A673 (cell line): ENCODE data around the gene EIF1AD. TPM values are rescaled to one million over a fixed set of nuclear protein-coding genes. Genes with fewer than 3 reads are reported as not detected.

Experiments
- BruUV-seq: library from RNA; stranded (reverse); fragments of 400-500 nt; replicated peaks from 2 replicates; lab custom pipeline; 2021; lab: Mats Ljungman, UMichigan
- CTCF ChIA-PET: fragments of 300-600 bp; sonication (Branson Sonifier 250); formaldehyde crosslinking; loops from one replicate; lab custom pipeline; 2022; ENCODE audit warnings: antibody characterized with exemption; lab: Charles Lee
- POLR2A ChIA-PET: fragments of 300-600 bp; sonication (Branson Sonifier 250); formaldehyde crosslinking; loops from one replicate; lab custom pipeline; 2022; ENCODE audit warnings: antibody characterized with exemption; ENCODE audit not compliant: low non-redundant PET; lab: Charles Lee
- DNase-seq: peaks from one replicate; pipeline ENCODE4 v3.0.0-alpha.2; 2015; ENCODE audit warnings: low spot score
- H3K27ac ChIP-seq: fragments of 200-600 bp; sonication (generic); 2 replicates; pipeline ENCODE4 v1.5.1; 2016; ENCODE audit warnings: mixed run types, low read depth, mild to moderate bottlenecking, mixed read lengths, antibody characterized with exemption, low read length; ENCODE audit not compliant: poor library complexity, severe bottlenecking
- H3K27me3 ChIP-seq: fragments of 200-600 bp; sonication (generic); replicated peaks from 2 replicates; pipeline ENCODE4 v1.6.1; 2017; ENCODE audit warnings: mixed run types, low read depth, mild to moderate bottlenecking, mixed read lengths, antibody characterized with exemption, low read length; ENCODE audit not compliant: insufficient read depth, poor library complexity
- H3K36me3 ChIP-seq: fragments of 200-600 bp; sonication (generic); 2 replicates; pipeline ENCODE4 v1.6.1; 2016; ENCODE audit warnings: mixed run types, mild to moderate bottlenecking, mixed read lengths, antibody characterized with exemption, low read length; ENCODE audit not compliant: insufficient read depth, poor library complexity, severe bottlenecking
- H3K4me1 ChIP-seq: fragments of 200-600 bp; sonication (generic); 2 replicates; pipeline ENCODE4 v1.6.1; 2017; ENCODE audit warnings: mixed run types, mild to moderate bottlenecking, mixed read lengths, antibody characterized with exemption, low read length; ENCODE audit not compliant: insufficient read depth, poor library complexity, severe bottlenecking
- H3K4me3 ChIP-seq: fragments of 200-600 bp; sonication (generic); 2 replicates; pipeline ENCODE4 v1.5.1; 2016; ENCODE audit warnings: low read depth, mixed run types, mild to moderate bottlenecking, mixed read lengths, low read length; ENCODE audit not compliant: poor library complexity, severe bottlenecking
- H3K9me3 ChIP-seq: fragments of 200-600 bp; sonication (generic); 2 replicates; pipeline ENCODE4 v1.6.1; 2016; ENCODE audit warnings: mixed run types, low read depth, mild to moderate bottlenecking, mixed read lengths, antibody characterized with exemption, low read length; ENCODE audit not compliant: poor library complexity, severe bottlenecking
- EZH2 ChIP-seq: fragments of 200-600 bp; sonication (generic); IDR thresholded peaks from 2 replicates; pipeline ENCODE4 v1.6.1; 2017; ENCODE audit warnings: borderline replicate concordance, low read depth, mild to moderate bottlenecking, mixed read lengths, antibody characterized with exemption, low read length; ENCODE audit not compliant: poor library complexity, severe bottlenecking
- intact Hi-C: fragments of 100-400 bp; cut with micrococcal nuclease; formaldehyde crosslinking; loops from one replicate; pipeline ENCODE4 v1.10.0; 2022; ENCODE audit not compliant: unreplicated experiment
- total RNA-seq: library from RNA; stranded (reverse); gene quantifications from 2 replicates; pipeline ENCODE4 v1.2.3, GENCODE V29; 2021
- TF ChIP-seq, protein P1 (sequence below): fragments of 300-800, 200-600 bp; sonication (generic); conservative IDR thresholded peaks from 2 replicates; pipeline ENCODE4 v1.5.1; 2017; ENCODE audit warnings: low read depth, mild to moderate bottlenecking, antibody characterized with exemption, low read length, moderate library complexity, mixed read lengths

EIF1AD gene
- total RNA-seq, 1 experiment from 2014 or later: 86.2 TPM

DNA sequence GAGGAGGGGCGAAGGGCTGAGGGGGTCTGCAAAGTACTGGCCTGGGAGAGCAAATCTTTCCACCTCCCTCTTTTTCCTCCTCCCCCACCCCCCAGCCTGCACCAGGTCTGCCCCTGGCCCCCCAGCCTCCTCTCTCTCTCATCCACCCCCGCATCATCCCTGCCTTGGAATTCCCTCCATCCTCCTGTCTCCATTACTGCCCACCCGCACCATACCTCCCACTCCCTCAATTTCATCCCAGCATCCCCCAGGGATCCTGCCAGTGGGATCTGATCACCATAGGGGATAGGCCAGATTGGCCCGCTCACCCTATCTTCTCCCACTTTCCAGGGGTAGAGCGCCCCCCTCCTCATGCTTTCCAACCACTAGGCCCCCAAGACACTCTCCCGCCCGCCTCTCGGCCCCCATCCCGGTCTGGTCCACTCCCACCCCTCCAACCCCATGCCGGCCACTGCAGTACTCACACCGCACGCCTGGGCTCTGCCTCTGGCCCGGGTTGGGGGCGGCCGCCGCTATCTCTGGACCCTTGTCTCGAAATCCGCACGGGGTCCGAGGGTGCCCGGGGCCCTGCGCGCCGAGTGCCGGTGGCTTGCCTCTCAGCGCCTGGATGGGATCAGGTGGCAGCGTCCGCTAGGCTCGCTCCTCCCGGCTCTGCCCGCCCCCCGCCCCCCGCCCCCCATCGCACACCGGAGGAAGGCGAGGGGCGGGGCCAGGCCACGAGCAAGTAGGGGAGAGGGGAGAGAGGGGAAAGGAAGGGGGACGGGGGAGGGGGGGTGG, 46.8 kb upstream of the EIF1AD start, which contains the start of gene GAL3ST3:
GAL3ST3 (minus strand) TSS at position 615 of the 777 bp plus-strand sequence. CDS start 3,746 bp downstream, outside the sequence.
- BruUV-seq: no TSS peak
- CTCF ChIA-PET: interaction anchor here (0.6 kb wide), 1 partner anchor 703 kb away, joined by 4 read pairs; no protein-coding TSS in a partner anchor
- Histone ChIP-seq H3K36me3 (no peaks in the 10 kb centered on the region), H3K4me3 (peak within 1 kb of the TSS; percentile 42), H3K27ac (no peak within 1 kb of the TSS), H3K9me3 (no peaks in the 10 kb centered on the region), H3K4me1 (peaks cover 22% of the 10 kb centered on the region), H3K27me3 (no peaks in the 10 kb centered on the region)
- intact Hi-C loops: no loop called here
- TF ChIP-seq, protein P1, sequence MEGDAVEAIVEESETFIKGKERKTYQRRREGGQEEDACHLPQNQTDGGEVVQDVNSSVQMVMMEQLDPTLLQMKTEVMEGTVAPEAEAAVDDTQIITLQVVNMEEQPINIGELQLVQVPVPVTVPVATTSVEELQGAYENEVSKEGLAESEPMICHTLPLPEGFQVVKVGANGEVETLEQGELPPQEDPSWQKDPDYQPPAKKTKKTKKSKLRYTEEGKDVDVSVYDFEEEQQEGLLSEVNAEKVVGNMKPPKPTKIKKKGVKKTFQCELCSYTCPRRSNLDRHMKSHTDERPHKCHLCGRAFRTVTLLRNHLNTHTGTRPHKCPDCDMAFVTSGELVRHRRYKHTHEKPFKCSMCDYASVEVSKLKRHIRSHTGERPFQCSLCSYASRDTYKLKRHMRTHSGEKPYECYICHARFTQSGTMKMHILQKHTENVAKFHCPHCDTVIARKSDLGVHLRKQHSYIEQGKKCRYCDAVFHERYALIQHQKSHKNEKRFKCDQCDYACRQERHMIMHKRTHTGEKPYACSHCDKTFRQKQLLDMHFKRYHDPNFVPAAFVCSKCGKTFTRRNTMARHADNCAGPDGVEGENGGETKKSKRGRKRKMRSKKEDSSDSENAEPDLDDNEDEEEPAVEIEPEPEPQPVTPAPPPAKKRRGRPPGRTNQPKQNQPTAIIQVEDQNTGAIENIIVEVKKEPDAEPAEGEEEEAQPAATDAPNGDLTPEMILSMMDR: no peak
- TF ChIP-seq EZH2: no peak
- DNase-seq: no peak
- POLR2A ChIA-PET: no interaction called here

DNA sequence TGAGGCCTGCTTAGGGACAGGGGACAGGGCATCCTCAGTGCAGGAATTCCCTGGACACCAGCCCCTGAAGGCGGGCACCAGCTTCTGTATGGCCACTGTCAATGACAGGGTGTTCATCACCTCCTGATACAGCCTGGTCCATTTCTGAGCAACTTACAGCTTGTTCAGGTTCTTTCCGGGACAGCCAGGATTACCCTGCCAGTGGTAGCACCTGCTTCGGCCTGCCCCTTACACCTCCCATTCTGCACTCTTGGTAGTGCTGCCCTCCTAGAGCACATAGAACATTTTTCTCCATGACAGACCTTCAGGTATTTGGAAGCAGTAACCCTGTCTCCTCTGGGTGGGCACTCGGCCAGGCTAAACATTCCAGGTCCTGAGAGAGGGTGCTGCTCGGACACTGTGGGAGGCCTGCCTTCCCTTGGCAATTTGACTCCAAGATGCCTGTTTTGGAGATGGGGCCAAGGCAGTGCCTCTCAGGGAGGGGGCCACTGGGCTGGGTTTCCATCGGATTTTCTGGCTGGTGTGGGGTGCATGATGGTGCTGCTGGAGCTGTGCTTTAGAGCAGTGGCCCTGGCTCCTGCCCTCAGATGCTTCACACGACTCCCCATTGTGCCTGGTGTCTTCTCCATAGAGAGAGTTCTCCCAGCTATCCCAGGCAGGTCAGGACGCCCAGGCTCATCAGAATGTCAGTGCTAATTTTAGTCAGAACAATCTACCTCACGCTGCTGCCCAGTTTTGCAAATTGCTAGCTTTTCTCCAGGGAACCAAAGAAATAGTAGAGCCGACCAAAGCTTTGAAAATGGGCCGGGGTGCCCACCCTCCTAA, 45.8 kb upstream of the EIF1AD start:
- no peaks in the 10 kb centered on the region for H3K9me3 ChIP-seq
- no peak for DNase-seq
- POLR2A ChIA-PET: interaction anchor here (0.7 kb wide), 1 partner anchor 129 kb away, joined by 3 read pairs; no protein-coding TSS in a partner anchor
- H3K4me3 ChIP-seq: no peak overlapping the region
- CTCF ChIA-PET: interaction anchor here (0.6 kb wide), 1 partner anchor 704 kb away, joined by 4 read pairs; no protein-coding TSS in a partner anchor
- H3K4me1 ChIP-seq: peaks cover 14% of the 10 kb centered on the region
- no peaks in the 10 kb centered on the region for H3K27me3 ChIP-seq
- intact Hi-C loops: no loop called here
- H3K36me3 ChIP-seq: no peaks in the 10 kb centered on the region
- H3K27ac ChIP-seq: no peak overlapping the region
- BruUV-seq: no TSS peak
- TF ChIP-seq, protein P1: no peak
- no peak for TF ChIP-seq EZH2

- intact Hi-C loops: no loop called here
- no peaks in the 10 kb centered on the region for H3K27me3 ChIP-seq
- H3K4me3 ChIP-seq: no peak overlapping the region
- no peaks in the 10 kb centered on the region for H3K36me3 ChIP-seq
- ChIA-PET CTCF (no interaction called here), POLR2A (no interaction called here)
- H3K4me1 ChIP-seq: peaks cover 14% of the 10 kb centered on the region
- no peak for TF ChIP-seq EZH2
- TF ChIP-seq, protein P1: no peak
- no peaks in the 10 kb centered on the region for H3K9me3 ChIP-seq
- H3K27ac ChIP-seq: no peak overlapping the region
- no peak for DNase-seq
- BruUV-seq: no TSS peak
Measured at GRCh38 chr11:66046901-66047300, 44.9 kb upstream of the EIF1AD start.
